HEK293 (cell line): Measurements from ENCODE around the gene TCERG1L.

Source experiments
- ZNF169 ChIP-seq: fragments of 450-650 bp; formaldehyde crosslinking; IDR thresholded peaks from 2 replicates; pipeline ENCODE4 v1.5.1; 2016; ENCODE audit warnings: missing biosample characterization, missing genetic modification characterization
- ZNF223 ChIP-seq: fragments of 450-650 bp; formaldehyde crosslinking; IDR thresholded peaks from 2 replicates; pipeline ENCODE4 v1.5.1; 2016; ENCODE audit warnings: missing biosample characterization, missing genetic modification characterization
- ZNF623 ChIP-seq: fragments of 450-650 bp; formaldehyde crosslinking; IDR thresholded peaks from 2 replicates; pipeline ENCODE4 v1.5.1; 2016; ENCODE audit warnings: missing biosample characterization, missing genetic modification characterization
- ZNF658 ChIP-seq: fragments of 450-650 bp; formaldehyde crosslinking; IDR thresholded peaks from 2 replicates; pipeline ENCODE4; 2016; ENCODE audit warnings: missing biosample characterization, missing genetic modification characterization
- ZNF777 ChIP-seq: fragments of 450-650 bp; formaldehyde crosslinking; IDR thresholded peaks from 2 replicates; pipeline ENCODE4 v1.5.1; 2017; ENCODE audit warnings: missing biosample characterization, missing genetic modification characterization, borderline replicate concordance
- TF ChIP-seq, protein P1 (sequence below): fragments of 450-650 bp; formaldehyde crosslinking; optimal IDR thresholded peaks from 2 replicates; pipeline ENCODE3; 2016; ENCODE audit warnings: missing biosample characterization, mild to moderate bottlenecking, missing genetic modification characterization
- TF ChIP-seq, protein P2 (sequence below): fragments of 450-650 bp; formaldehyde crosslinking; IDR thresholded peaks from 2 replicates; pipeline ENCODE4 v1.5.1; 2016; ENCODE audit warnings: missing biosample characterization, missing genetic modification characterization
- TF ChIP-seq, protein P3 (sequence below): fragments of 450-650 bp; formaldehyde crosslinking; IDR thresholded peaks from 2 replicates; pipeline ENCODE4 v1.5.1; 2016; ENCODE audit warnings: missing biosample characterization, missing genetic modification characterization, low read depth

DNA sequence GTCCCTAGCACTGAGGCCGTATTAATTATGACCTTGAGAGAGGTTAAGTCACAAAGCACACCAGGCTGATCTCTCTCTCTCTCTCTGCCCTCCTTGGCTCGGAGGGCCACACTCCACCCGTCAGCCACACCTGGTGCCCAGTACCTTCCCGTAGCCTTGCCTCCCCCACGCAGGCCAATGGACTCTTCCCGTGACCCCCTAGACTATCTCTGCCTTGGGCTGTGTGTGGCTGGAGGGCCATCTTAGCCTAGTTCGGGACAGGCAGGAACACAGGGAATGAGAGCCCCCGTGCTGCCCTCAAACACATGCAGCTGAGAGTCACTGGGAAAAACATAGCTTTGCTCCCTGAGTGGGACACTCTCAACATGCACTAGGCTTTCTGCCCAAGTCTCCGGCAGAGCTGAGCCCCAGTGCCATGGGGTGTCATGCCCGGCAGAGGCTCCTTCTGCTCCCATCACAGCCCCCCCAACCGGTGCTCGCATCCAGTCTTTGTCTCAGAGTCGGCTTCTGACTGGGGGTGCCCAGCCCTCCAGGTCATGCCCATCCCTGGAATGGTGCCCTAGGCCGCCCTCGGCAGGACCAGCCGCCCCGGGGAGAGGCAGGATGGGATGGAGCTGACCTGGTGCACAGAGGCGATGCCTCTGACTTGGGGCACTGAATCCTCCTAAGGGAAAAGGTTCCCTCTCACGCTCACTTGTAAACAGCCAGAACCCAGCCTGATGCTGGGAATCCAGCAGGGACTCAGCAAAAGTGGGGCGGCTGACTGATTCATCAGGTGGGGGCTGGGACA, 63.0 kb downstream of the TCERG1L start:
- TF ChIP-seq, protein P1, sequence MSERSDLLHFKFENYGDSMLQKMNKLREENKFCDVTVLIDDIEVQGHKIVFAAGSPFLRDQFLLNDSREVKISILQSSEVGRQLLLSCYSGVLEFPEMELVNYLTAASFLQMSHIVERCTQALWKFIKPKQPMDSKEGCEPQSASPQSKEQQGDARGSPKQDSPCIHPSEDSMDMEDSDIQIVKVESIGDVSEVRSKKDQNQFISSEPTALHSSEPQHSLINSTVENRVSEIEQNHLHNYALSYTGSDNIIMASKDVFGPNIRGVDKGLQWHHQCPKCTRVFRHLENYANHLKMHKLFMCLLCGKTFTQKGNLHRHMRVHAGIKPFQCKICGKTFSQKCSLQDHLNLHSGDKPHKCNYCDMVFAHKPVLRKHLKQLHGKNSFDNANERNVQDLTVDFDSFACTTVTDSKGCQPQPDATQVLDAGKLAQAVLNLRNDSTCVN (tag by site-specific recombination): no peak
- TF ChIP-seq, protein P2, sequence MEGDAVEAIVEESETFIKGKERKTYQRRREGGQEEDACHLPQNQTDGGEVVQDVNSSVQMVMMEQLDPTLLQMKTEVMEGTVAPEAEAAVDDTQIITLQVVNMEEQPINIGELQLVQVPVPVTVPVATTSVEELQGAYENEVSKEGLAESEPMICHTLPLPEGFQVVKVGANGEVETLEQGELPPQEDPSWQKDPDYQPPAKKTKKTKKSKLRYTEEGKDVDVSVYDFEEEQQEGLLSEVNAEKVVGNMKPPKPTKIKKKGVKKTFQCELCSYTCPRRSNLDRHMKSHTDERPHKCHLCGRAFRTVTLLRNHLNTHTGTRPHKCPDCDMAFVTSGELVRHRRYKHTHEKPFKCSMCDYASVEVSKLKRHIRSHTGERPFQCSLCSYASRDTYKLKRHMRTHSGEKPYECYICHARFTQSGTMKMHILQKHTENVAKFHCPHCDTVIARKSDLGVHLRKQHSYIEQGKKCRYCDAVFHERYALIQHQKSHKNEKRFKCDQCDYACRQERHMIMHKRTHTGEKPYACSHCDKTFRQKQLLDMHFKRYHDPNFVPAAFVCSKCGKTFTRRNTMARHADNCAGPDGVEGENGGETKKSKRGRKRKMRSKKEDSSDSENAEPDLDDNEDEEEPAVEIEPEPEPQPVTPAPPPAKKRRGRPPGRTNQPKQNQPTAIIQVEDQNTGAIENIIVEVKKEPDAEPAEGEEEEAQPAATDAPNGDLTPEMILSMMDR: no peak
- TF ChIP-seq ZNF223 (tag by site-specific recombination) (no peak), ZNF658 (tag by site-specific recombination) (no peak), ZNF623 (tag by site-specific recombination) (no peak), ZNF169 (tag by site-specific recombination) (no peak), ZNF777 (tag by site-specific recombination) (no peak)
- TF ChIP-seq, protein P3, sequence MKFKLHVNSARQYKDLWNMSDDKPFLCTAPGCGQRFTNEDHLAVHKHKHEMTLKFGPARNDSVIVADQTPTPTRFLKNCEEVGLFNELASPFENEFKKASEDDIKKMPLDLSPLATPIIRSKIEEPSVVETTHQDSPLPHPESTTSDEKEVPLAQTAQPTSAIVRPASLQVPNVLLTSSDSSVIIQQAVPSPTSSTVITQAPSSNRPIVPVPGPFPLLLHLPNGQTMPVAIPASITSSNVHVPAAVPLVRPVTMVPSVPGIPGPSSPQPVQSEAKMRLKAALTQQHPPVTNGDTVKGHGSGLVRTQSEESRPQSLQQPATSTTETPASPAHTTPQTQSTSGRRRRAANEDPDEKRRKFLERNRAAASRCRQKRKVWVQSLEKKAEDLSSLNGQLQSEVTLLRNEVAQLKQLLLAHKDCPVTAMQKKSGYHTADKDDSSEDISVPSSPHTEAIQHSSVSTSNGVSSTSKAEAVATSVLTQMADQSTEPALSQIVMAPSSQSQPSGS (tag by site-specific recombination): no peak
